SK-N-MC (cell line): Measurements from ENCODE around the gene ELAC2.

Experiments used
- EZH2 ChIP-seq: fragments of 200-600 bp; sonication (generic); IDR thresholded peaks from one replicate; pipeline ENCODE4 v1.6.1; 2017; ENCODE audit warnings: antibody characterized with exemption
- POLR2AphosphoS5 ChIP-seq: IDR thresholded peaks from 2 replicates; pipeline ENCODE4 v1.6.1; 2012; ENCODE audit warnings: mild to moderate bottlenecking, low read depth, low read length, borderline replicate concordance

GRCh38 chr17:12982224-12982623, 35.6 kb downstream of the ELAC2 start:
- TF ChIP-seq POLR2AphosphoS5 = no peak
- TF ChIP-seq EZH2 = no peak
